ENCODE data around the gene ELMO2.

DNA sequence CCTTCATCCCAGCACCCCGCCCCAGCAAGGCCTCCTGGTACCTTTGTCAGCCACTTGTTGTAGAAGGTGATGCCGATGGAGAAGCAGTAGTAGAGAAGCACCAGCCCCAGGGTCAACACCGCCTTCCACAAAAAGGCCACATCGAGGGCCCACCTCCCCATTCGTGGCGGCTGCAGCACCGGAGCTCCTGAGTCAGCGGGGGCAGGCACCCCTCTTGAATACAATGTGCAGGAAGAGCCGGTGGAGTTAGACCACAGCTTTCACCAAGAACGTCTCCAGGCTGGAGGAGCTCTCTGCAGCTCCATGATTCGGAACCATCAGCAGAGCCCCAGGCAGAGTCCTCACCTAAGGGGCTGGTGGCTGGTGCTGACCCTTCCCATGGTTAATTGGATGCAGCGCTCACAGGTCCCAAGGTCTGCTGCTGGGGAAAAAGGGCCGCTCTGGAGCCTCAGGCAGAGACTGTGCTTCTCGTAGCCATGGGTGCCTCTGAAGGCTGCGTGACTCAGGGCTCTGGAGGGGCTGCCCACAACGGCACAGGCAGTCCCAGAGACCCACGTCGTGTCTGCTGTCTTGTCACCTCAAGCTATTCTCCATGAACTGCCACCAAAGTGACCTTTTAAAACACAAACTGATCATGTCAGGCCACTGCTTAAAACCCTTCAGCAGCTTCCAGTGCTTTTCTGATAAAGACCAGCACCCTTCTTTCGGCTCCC, 47.9 kb downstream of the ELMO2 start:
- TF ChIP-seq, protein P1, sequence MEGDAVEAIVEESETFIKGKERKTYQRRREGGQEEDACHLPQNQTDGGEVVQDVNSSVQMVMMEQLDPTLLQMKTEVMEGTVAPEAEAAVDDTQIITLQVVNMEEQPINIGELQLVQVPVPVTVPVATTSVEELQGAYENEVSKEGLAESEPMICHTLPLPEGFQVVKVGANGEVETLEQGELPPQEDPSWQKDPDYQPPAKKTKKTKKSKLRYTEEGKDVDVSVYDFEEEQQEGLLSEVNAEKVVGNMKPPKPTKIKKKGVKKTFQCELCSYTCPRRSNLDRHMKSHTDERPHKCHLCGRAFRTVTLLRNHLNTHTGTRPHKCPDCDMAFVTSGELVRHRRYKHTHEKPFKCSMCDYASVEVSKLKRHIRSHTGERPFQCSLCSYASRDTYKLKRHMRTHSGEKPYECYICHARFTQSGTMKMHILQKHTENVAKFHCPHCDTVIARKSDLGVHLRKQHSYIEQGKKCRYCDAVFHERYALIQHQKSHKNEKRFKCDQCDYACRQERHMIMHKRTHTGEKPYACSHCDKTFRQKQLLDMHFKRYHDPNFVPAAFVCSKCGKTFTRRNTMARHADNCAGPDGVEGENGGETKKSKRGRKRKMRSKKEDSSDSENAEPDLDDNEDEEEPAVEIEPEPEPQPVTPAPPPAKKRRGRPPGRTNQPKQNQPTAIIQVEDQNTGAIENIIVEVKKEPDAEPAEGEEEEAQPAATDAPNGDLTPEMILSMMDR (IDR thresholded peaks at IDR 0.05): no peak
- no peak for TF ChIP-seq ZFX (IDR thresholded peaks at IDR 0.05; ENCODE audit: borderline replicate concordance)

Measured in 22Rv1 (cell line).